ENCODE data around the gene MS4A13. TPM values are rescaled to one million over a fixed set of nuclear protein-coding genes. Genes with fewer than 3 reads are reported as not detected.

Gene MS4A13
- total RNA-seq, 1 experiment from 2014 or later, result not detected

DNA sequence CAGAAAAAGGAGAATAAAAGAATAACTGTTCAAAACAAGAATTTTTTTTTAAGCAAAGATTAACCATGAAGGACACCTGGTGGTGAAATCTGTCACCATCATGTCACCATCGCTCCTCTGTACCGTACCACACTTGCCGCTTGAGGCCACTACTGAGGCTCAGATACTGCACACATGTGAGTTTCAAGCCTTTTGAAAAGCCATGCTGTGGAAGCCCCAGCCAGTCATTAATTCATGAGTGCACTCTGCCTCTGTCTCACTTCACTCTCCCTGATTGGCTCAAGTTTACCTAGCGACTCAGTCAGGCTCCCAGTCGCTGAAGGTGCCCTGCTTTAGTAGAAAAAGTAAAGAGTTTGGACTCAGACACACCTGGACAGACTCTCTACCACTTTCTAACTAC, 29.2 kb upstream of the MS4A13 start:
- ChIA-PET CTCF (interaction anchor here (1.5 kb wide), 1 partner anchor 123 kb away, joined by 6 read pairs; no protein-coding TSS in a partner anchor), RAD21 (ENCODE audit: low non-redundant PET in 1 of 2, low total read pairs in 2 of 2, uncharacterized antibody in 2 of 2, unreplicated experiment in 2 of 2) (no interaction called here), POLR2A (no interaction called here)
- peak overlapping the region; percentile 88 for H2AFZ ChIP-seq (ENCODE audit: low read depth, low read length, poor library complexity, severe bottlenecking)
- no peaks in the 10 kb centered on the region for H4K20me1 ChIP-seq (ENCODE audit: insufficient read depth)
- peaks cover 0 to 2% of the 10 kb centered on the region in 2 experiments; a peak in 1 of 4 replicates for H3K4me1 ChIP-seq (ENCODE audit: control insufficient read depth in 1 of 2, insufficient read depth in 2 of 2, low read length in 2 of 2)
- no peaks in the 10 kb centered on the region for H3K79me2 ChIP-seq (ENCODE audit: insufficient read depth, low read length)
- BruUV-seq (replicated peaks), result no TSS peak
- no peak overlapping the region for H3K27ac ChIP-seq (ENCODE audit: low read depth, low read length)
- no peaks in the 10 kb centered on the region for H3K27me3 ChIP-seq (ENCODE audit: insufficient read depth, low read length)
- H3K4me2 ChIP-seq (ENCODE audit: low read length), result 0 out of 2 replicates have a peak overlapping the region, but pooled peaks have one; percentile 3
- H3K4me3 ChIP-seq (replicated peaks in 1 of 2; ENCODE audit: low read depth in 1 of 2, low read length in 2 of 2), result no peak overlapping the region
- no peaks in the 10 kb centered on the region for H3K9me2 ChIP-seq (ENCODE audit: insufficient read depth)
- peak; percentile 100 for ATAC-seq
- no peaks in the 10 kb centered on the region for H3K9me3 ChIP-seq (ENCODE audit: control insufficient read depth in 1 of 2, insufficient read depth in 1 of 2, low read depth in 1 of 2, low read length in 2 of 2)
- H3K36me3 ChIP-seq (ENCODE audit: control insufficient read depth in 1 of 2, insufficient read depth in 2 of 2, low read length in 2 of 2), result no peaks in the 10 kb centered on the region
- peak; percentile 79 for DNase-seq (ENCODE audit: low read depth, low spot score)
- TF ChIP-seq CBX3 (IDR thresholded peaks at IDR 0.05; ENCODE audit: low read depth) (peak; percentile 72), CTCF (IDR thresholded peaks at IDR 0.05 in 2 of 3, conservative IDR thresholded peaks at IDR 0.05 in 1 of 3; ENCODE audit: borderline replicate concordance in 1 of 3, insufficient read depth in 1 of 3, low read depth in 2 of 3, low read length in 2 of 3) (peak; percentile 85 to 98 (median 90)), RAD21 (IDR thresholded peaks at IDR 0.05; ENCODE audit: low read depth) (peak; percentile 74), FOSL1 (IDR thresholded peaks at IDR 0.05; ENCODE audit: low read depth) (no peak), POLR2AphosphoS5 (IDR thresholded peaks at IDR 0.05; ENCODE audit: low read depth, low read length) (no peak)
- TF ChIP-seq, protein P1, sequence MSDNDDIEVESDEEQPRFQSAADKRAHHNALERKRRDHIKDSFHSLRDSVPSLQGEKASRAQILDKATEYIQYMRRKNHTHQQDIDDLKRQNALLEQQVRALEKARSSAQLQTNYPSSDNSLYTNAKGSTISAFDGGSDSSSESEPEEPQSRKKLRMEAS (IDR thresholded peaks at IDR 0.05), result peak; percentile 50; the same call in 1 of the 2 replicates
- no peak overlapping the region for H3K9ac ChIP-seq (ENCODE audit: low read length)
- intact Hi-C loops (cut with micrococcal nuclease), result loop anchor here (1.0 to 5.0 kb wide), 3 partner anchors 123 to 221 kb away; no protein-coding TSS in a partner anchor

DNA sequence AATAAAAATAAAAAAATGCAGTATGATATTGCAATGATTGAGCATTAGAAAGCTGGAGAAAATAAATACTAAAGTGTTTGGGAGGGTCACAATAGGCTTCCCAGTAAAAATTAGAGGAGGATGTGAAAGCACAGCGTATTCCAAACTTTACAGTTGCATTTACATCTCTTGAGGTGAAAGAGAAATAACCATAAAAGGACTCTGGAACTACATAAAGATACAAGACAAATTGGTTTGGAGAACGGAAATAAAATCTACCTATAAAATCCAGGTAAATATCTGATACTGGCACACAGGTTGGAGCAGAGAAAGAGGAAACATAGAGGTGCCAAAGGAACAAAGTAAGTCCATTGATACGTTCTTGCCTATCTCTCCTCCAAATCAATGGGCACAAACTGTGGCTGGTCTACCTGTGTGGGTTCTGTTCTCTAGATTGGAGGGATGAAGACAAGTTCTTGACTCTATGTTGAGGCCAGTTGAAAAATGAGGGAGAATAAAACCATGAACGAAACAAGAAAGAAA, 22.6 kb upstream of the MS4A13 start, which contains the start of gene MS4A12:
Gene MS4A12 (plus strand): TSS at position 291 of the 522 bp plus-strand sequence. CDS start 4,541 bp downstream, outside the sequence.
- H3K9me3 ChIP-seq (ENCODE audit: control insufficient read depth in 1 of 2, insufficient read depth in 1 of 2, low read depth in 1 of 2, low read length in 2 of 2), result no peaks in the 10 kb centered on the region
- H3K79me2 ChIP-seq (ENCODE audit: insufficient read depth, low read length), result no peaks in the 10 kb centered on the region
- RAD21 ChIA-PET (ENCODE audit: low non-redundant PET in 1 of 2, low total read pairs in 2 of 2, uncharacterized antibody in 2 of 2, unreplicated experiment in 2 of 2), result no interaction called here
- CTCF ChIA-PET, result no interaction called here
- no peak for DNase-seq (ENCODE audit: low read depth, low spot score)
- POLR2A ChIA-PET, result no interaction called here
- no peaks in the 10 kb centered on the region for H3K9me2 ChIP-seq (ENCODE audit: insufficient read depth)
- H3K4me1 ChIP-seq (ENCODE audit: control insufficient read depth in 1 of 2, insufficient read depth in 2 of 2, low read length in 2 of 2), result no peaks in the 10 kb centered on the region
- no peak within 1 kb of the TSS for H3K4me3 ChIP-seq (replicated peaks in 1 of 2; ENCODE audit: low read depth in 1 of 2, low read length in 2 of 2)
- H3K27ac ChIP-seq (ENCODE audit: low read depth, low read length), result no peak within 1 kb of the TSS
- H2AFZ ChIP-seq (ENCODE audit: low read depth, low read length, poor library complexity, severe bottlenecking), result no peak within 1 kb of the TSS
- H3K9ac ChIP-seq (ENCODE audit: low read length), result no peak within 1 kb of the TSS
- BruUV-seq (replicated peaks), result no TSS peak
- H3K4me2 ChIP-seq (ENCODE audit: low read length), result no peak within 1 kb of the TSS
- no peaks in the 10 kb centered on the region for H4K20me1 ChIP-seq (ENCODE audit: insufficient read depth)
- no peak for ATAC-seq
- intact Hi-C loops (cut with micrococcal nuclease), result no loop called here
- no peaks in the 10 kb centered on the region for H3K36me3 ChIP-seq (ENCODE audit: control insufficient read depth in 1 of 2, insufficient read depth in 2 of 2, low read length in 2 of 2)
- H3K27me3 ChIP-seq (ENCODE audit: insufficient read depth, low read length), result peaks cover 3% of the 10 kb centered on the region; the same call in 1 of the 2 replicates
- no peak for TF ChIP-seq CEBPB (IDR thresholded peaks at IDR 0.05; ENCODE audit: low read depth)
- TF ChIP-seq ZFX (IDR thresholded peaks at IDR 0.05), result no peak
- no peak for TF ChIP-seq RAD21 (IDR thresholded peaks at IDR 0.05; ENCODE audit: low read depth)
- TF ChIP-seq ELF1 (IDR thresholded peaks at IDR 0.05; ENCODE audit: borderline replicate concordance, low read depth), result no peak
- no peak for TF ChIP-seq EZH2 (IDR thresholded peaks at IDR 0.05)
- no peak for TF ChIP-seq POLR2AphosphoS5 (IDR thresholded peaks at IDR 0.05; ENCODE audit: low read depth, low read length)
- TF ChIP-seq, protein P1 (IDR thresholded peaks at IDR 0.05), result no peak
- no peak for TF ChIP-seq EZH2phosphoT487 (IDR thresholded peaks at IDR 0.05; ENCODE audit: borderline replicate concordance)
- TF ChIP-seq ZNF274 (IDR thresholded peaks at IDR 0.05; ENCODE audit: low read depth, low read length), result no peak
- TF ChIP-seq POLR2A (IDR thresholded peaks at IDR 0.05; ENCODE audit: borderline replicate concordance, extremely low read depth, insufficient read depth, insufficient read length), result no peak
- TF ChIP-seq, protein P2, sequence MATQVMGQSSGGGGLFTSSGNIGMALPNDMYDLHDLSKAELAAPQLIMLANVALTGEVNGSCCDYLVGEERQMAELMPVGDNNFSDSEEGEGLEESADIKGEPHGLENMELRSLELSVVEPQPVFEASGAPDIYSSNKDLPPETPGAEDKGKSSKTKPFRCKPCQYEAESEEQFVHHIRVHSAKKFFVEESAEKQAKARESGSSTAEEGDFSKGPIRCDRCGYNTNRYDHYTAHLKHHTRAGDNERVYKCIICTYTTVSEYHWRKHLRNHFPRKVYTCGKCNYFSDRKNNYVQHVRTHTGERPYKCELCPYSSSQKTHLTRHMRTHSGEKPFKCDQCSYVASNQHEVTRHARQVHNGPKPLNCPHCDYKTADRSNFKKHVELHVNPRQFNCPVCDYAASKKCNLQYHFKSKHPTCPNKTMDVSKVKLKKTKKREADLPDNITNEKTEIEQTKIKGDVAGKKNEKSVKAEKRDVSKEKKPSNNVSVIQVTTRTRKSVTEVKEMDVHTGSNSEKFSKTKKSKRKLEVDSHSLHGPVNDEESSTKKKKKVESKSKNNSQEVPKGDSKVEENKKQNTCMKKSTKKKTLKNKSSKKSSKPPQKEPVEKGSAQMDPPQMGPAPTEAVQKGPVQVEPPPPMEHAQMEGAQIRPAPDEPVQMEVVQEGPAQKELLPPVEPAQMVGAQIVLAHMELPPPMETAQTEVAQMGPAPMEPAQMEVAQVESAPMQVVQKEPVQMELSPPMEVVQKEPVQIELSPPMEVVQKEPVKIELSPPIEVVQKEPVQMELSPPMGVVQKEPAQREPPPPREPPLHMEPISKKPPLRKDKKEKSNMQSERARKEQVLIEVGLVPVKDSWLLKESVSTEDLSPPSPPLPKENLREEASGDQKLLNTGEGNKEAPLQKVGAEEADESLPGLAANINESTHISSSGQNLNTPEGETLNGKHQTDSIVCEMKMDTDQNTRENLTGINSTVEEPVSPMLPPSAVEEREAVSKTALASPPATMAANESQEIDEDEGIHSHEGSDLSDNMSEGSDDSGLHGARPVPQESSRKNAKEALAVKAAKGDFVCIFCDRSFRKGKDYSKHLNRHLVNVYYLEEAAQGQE (IDR thresholded peaks at IDR 0.05; ENCODE audit: low read depth), result no peak
- no peak for TF ChIP-seq SIN3A (IDR thresholded peaks at IDR 0.05; ENCODE audit: low read depth)

Measured in HCT116 (cell line).